Measurements from ENCODE around the gene STIMATE.

Gene STIMATE

GRCh38 chr3:52839892-52840545 is 57.3 kb downstream of the STIMATE start:
- DNase-seq, result no peak

- DNase-seq, result no peak
Observed at GRCh38 chr3:52839268-52839575, 58.1 kb downstream of the STIMATE start.

- no peak for DNase-seq
Observed at GRCh38 chr3:52838561-52839267, 58.6 kb downstream of the STIMATE start.

- no peak for DNase-seq
Observed at GRCh38 chr3:52836986-52837385, 60.4 kb downstream of the STIMATE start.

- no peak for DNase-seq
Observed at GRCh38 chr3:52836471-52836845, 60.9 kb downstream of the STIMATE start.

- no peak for DNase-seq
Observed at GRCh38 chr3:52835766-52836470, 61.4 kb downstream of the STIMATE start.

- no peak for DNase-seq
Observed at GRCh38 chr3:52834871-52835501, 62.4 kb downstream of the STIMATE start, which contains the start of gene MUSTN1. Gene MUSTN1, minus strand, starts transcription at chr3:52835019. Its CDS starts 71 bp downstream, at chr3:52834948.

- DNase-seq, result no peak
Observed at GRCh38 chr3:52833202-52833601, 64.1 kb downstream of the STIMATE start.

GRCh38 chr3:52831500-52832301 is 65.6 kb downstream of the STIMATE start:
- no peak for DNase-seq

GRCh38 chr3:52830535-52831258 is 66.7 kb downstream of the STIMATE start, which contains the start of gene ITIH4:
Gene ITIH4, minus strand, starts transcription at chr3:52830672. Its CDS starts 30 bp downstream, at chr3:52830642.
- DNase-seq, result no peak

- no peak for DNase-seq
Observed at GRCh38 chr3:52829906-52830463, 67.4 kb downstream of the STIMATE start.

GRCh38 chr3:52829482-52829881 is 67.9 kb downstream of the STIMATE start:
- DNase-seq, result no peak

- DNase-seq, result no peak
Observed at GRCh38 chr3:52827866-52828376, 69.4 kb downstream of the STIMATE start.

GRCh38 chr3:52827441-52827840 is 69.9 kb downstream of the STIMATE start:
- no peak for DNase-seq

GRCh38 chr3:52824037-52824436 is 73.3 kb downstream of the STIMATE start:
- no peak for DNase-seq

- DNase-seq, result no peak
Observed at GRCh38 chr3:52822363-52822762, 75.0 kb downstream of the STIMATE start.

- DNase-seq, result no peak
Observed at GRCh38 chr3:52820736-52821135, 76.6 kb downstream of the STIMATE start.

GRCh38 chr3:52819936-52820335 is 77.4 kb downstream of the STIMATE start:
- no peak for DNase-seq

GRCh38 chr3:52817860-52818259 is 79.5 kb downstream of the STIMATE start:
- DNase-seq, result no peak

GRCh38 chr3:52817221-52817620 is 80.1 kb downstream of the STIMATE start:
- no peak for DNase-seq

- DNase-seq, result no peak
Observed at GRCh38 chr3:52816654-52817053, 80.7 kb downstream of the STIMATE start.

Measured in activated CD4-positive, alpha-beta T cell treated with anti-CD3 and anti-CD28 coated beads, Interleukin-2, amount 50 U/mL, for 4 hours (primary cell).